AG04449 (cell line): ENCODE measurements around the gene SRMS.

Experiments used
- CTCF ChIA-PET: fragments of 350-600 bp; formaldehyde crosslinking; extraction: SDS; loops from one replicate; lab custom pipeline; 2021; ENCODE audit warnings: antibody characterized with exemption; lab: Yijun Ruan, JAX
- POLR2A ChIA-PET: fragments of 400-600, 350-600 bp; formaldehyde crosslinking; extraction: SDS; loops from one replicate; lab custom pipeline; 2020; ENCODE audit warnings: antibody characterized with exemption, inconsistent platforms; lab: Yijun Ruan, JAX
- DNase-seq: peaks from one replicate; pipeline ENCODE4 v3.0.0-alpha.2; 2010; ENCODE audit warnings: low read depth, low spot score
- H3K4me3 ChIP-seq: 2 replicates; pipeline ENCODE4 v1.5.1; 2011; ENCODE audit warnings: low read depth, mild to moderate bottlenecking, control low read depth, low read length
- CTCF ChIP-seq: IDR thresholded peaks from one replicate; pipeline ENCODE4 v1.5.1; 2011; ENCODE audit warnings: mild to moderate bottlenecking, moderate library complexity, low read length, control low read depth, inconsistent platforms; ENCODE audit not compliant: insufficient read depth; ENCODE audit errors: missing control alignments

SRMS gene

GRCh38 chr20:63547725-63548480, at the start of gene SRMS:
Gene SRMS (minus strand): TSS chr20:63547749. CDS start chr20:63547463, 286 bp downstream.
- TF ChIP-seq CTCF = no peak
- no peak for DNase-seq
- ChIA-PET CTCF (interaction anchor here (1.2 kb wide), 1 partner anchor 9 kb away, joined by 3 read pairs; no protein-coding TSS in a partner anchor), POLR2A (no interaction called here)
- H3K4me3 ChIP-seq = no peak within 1 kb of the TSS

GRCh38 chr20:63596423-63596822, 48.9 kb upstream of the SRMS start:
- POLR2A ChIA-PET = no interaction called here
- CTCF ChIA-PET = no interaction called here
- no peak for TF ChIP-seq CTCF
- no peak for DNase-seq
- H3K4me3 ChIP-seq = no peak overlapping the region

- H3K4me3 ChIP-seq = no peak overlapping the region
- TF ChIP-seq CTCF = no peak
- DNase-seq = no peak
- CTCF ChIA-PET = no interaction called here
- POLR2A ChIA-PET = no interaction called here
Measured at GRCh38 chr20:63595416-63596127, 48.0 kb upstream of the SRMS start.

GRCh38 chr20:63594043-63594561, 46.6 kb upstream of the SRMS start:
- no peak overlapping the region for H3K4me3 ChIP-seq
- no peak for DNase-seq
- no peak for TF ChIP-seq CTCF
- CTCF ChIA-PET = no interaction called here
- POLR2A ChIA-PET = no interaction called here

GRCh38 chr20:63592661-63593060, 45.1 kb upstream of the SRMS start:
- H3K4me3 ChIP-seq = no peak overlapping the region
- no peak for DNase-seq
- TF ChIP-seq CTCF = no peak
- POLR2A ChIA-PET = no interaction called here
- CTCF ChIA-PET = no interaction called here

- ChIA-PET POLR2A (no interaction called here), CTCF (no interaction called here)
- DNase-seq = no peak
- H3K4me3 ChIP-seq = no peak overlapping the region
- TF ChIP-seq CTCF = no peak
Measured at GRCh38 chr20:63591786-63592355, 44.3 kb upstream of the SRMS start.
